Esophagus mucosa (tissue), 1 donor: Measurements from ENCODE around the gene EDAR. TPM values are rescaled to one million over a fixed set of nuclear protein-coding genes. Genes with fewer than 3 reads are reported as not detected.

Experiments
- ATAC-seq: fragments of 200-7000 bp; cut with Tn5 transposase; one replicate; pipeline ENCODE4 v1.9.1; 2020
- total RNA-seq: library from RNA; stranded (reverse); gene quantifications from one replicate; pipeline ENCODE4 v1.2.4, GENCODE V29; 2023
- donor health status: DM: yes; HTN: yes; CAD: no.

Gene EDAR
- total RNA-seq, 1 donor from 2014 or later, result 4.8 TPM

GRCh38 chr2:108965540-108966289 is 23.3 kb downstream of the EDAR start:
- ATAC-seq, result no peak

GRCh38 chr2:108963057-108963456 is 26.0 kb downstream of the EDAR start:
- ATAC-seq, result no peak

GRCh38 chr2:108961796-108962195 is 27.2 kb downstream of the EDAR start:
- ATAC-seq, result no peak

- ATAC-seq, result peak; percentile 6
These were observed 29.0 kb downstream of the EDAR start for GRCh38 chr2:108960006-108960405.

GRCh38 chr2:108959401-108959800 is 29.6 kb downstream of the EDAR start:
- peak; percentile 72 for ATAC-seq

- peak; percentile 55 for ATAC-seq
These were observed 30.2 kb downstream of the EDAR start for GRCh38 chr2:108958632-108959341.

- ATAC-seq, result peak; percentile 82
These were observed 31.0 kb downstream of the EDAR start for GRCh38 chr2:108958002-108958401.

- ATAC-seq, result no peak
These were observed 32.6 kb downstream of the EDAR start for GRCh38 chr2:108956375-108956774.

- ATAC-seq, result no peak
These were observed 38.5 kb downstream of the EDAR start for GRCh38 chr2:108950369-108951135.

GRCh38 chr2:108949316-108950239 is 39.4 kb downstream of the EDAR start:
- ATAC-seq, result no peak

GRCh38 chr2:108947271-108947907 is 41.6 kb downstream of the EDAR start:
- ATAC-seq, result no peak

GRCh38 chr2:108946442-108946841 is 42.6 kb downstream of the EDAR start:
- no peak for ATAC-seq

GRCh38 chr2:108945969-108946368 is 43.1 kb downstream of the EDAR start:
- peak; percentile 64 for ATAC-seq

- ATAC-seq, result no peak
These were observed 44.3 kb downstream of the EDAR start for GRCh38 chr2:108944601-108945331.

- ATAC-seq, result peak; percentile 58
These were observed 45.3 kb downstream of the EDAR start for GRCh38 chr2:108943751-108944150.

GRCh38 chr2:108942888-108943287 is 46.1 kb downstream of the EDAR start:
- peak; percentile 67 for ATAC-seq

GRCh38 chr2:108942231-108942825 is 46.7 kb downstream of the EDAR start:
- no peak for ATAC-seq

- ATAC-seq, result no peak
These were observed 47.3 kb downstream of the EDAR start for GRCh38 chr2:108941767-108942166.

GRCh38 chr2:108941161-108941665 is 47.8 kb downstream of the EDAR start:
- no peak for ATAC-seq

GRCh38 chr2:108940156-108940555 is 48.9 kb downstream of the EDAR start:
- no peak for ATAC-seq
